ENCODE data around the gene COL12A1.

DNA sequence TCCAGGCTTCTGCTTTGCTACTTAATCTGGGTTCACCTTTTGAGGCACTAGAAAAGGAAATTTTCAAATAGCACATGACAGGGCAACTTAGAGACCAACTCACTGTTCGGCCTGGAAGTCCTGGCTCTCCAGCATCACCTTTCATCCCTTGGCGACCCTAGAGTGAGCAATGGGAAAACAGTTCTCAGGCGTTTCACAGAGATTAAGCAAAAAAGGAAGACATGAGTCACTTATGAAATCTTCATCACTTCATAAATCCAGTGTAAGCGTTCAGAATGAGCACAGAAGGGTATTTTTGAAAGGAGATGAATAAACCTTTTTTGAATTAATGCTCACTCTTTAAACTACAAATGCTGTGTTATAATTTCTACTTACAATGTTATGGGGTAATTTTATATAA is 104.0 kb downstream of the COL12A1 start:
- TF ChIP-seq, protein P1, sequence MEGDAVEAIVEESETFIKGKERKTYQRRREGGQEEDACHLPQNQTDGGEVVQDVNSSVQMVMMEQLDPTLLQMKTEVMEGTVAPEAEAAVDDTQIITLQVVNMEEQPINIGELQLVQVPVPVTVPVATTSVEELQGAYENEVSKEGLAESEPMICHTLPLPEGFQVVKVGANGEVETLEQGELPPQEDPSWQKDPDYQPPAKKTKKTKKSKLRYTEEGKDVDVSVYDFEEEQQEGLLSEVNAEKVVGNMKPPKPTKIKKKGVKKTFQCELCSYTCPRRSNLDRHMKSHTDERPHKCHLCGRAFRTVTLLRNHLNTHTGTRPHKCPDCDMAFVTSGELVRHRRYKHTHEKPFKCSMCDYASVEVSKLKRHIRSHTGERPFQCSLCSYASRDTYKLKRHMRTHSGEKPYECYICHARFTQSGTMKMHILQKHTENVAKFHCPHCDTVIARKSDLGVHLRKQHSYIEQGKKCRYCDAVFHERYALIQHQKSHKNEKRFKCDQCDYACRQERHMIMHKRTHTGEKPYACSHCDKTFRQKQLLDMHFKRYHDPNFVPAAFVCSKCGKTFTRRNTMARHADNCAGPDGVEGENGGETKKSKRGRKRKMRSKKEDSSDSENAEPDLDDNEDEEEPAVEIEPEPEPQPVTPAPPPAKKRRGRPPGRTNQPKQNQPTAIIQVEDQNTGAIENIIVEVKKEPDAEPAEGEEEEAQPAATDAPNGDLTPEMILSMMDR (IDR thresholded peaks at IDR 0.05): no peak
- TF ChIP-seq EZH2 (IDR thresholded peaks at IDR 0.05; ENCODE audit: borderline replicate concordance, insufficient read depth, low read depth, low read length, poor library complexity, severe bottlenecking): no peak

All from B cell (primary cell).